GM23248 (cell line): ENCODE measurements around the gene ACTA1.

Source experiments
- EZH2 ChIP-seq: fragments of 200-600 bp; sonication (generic); IDR thresholded peaks from 2 replicates; pipeline ENCODE4 v1.6.1; 2018; ENCODE audit warnings: antibody characterized with exemption, mild to moderate bottlenecking; ENCODE audit not compliant: insufficient read depth, poor library complexity, severe bottlenecking
- EZH2phosphoT487 ChIP-seq: fragments of 200-600 bp; sonication (generic); IDR thresholded peaks from 2 replicates; pipeline ENCODE4 v1.6.1; 2018; ENCODE audit warnings: antibody characterized with exemption, moderate library complexity, mild to moderate bottlenecking, low read depth; ENCODE audit not compliant: insufficient read depth

- TF ChIP-seq EZH2 (no peak), EZH2phosphoT487 (no peak)
These were observed 36.1 kb downstream of the ACTA1 start for GRCh38 chr1:229397762-229398161.
